ENCODE results near the gene NOX5. TPM values are rescaled to one million over a fixed set of nuclear protein-coding genes. Genes with fewer than 3 reads are reported as not detected.

NOX5 gene
- total RNA-seq, 1 donor from 2014 or later = 0.09 TPM

DNA sequence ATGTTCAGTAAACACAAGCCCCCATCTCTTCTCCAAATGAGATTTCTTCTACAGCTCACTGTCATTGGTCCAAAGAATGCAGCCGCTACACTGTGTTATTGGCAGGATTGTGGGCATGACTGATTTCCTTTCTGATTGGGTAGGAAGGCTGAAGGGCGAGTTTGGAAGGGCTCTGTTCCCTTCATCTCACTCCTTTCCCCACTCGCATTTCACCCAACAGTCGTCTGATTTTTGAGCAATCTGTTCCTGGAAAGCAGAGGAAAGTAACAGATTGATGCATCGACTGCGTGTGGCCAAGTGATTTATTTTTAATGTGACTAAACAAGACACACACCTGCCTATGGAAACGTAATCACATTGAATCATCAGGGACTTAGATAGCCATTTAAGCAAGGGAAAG is 55.5 kb downstream of the NOX5 start:
- Mint-ChIP-seq H3K4me3 (ENCODE audit: unreplicated experiment) (no peak overlapping the region), H3K36me3 (ENCODE audit: low read depth, unreplicated experiment) (peaks cover 8% of the 10 kb centered on the region), H3K4me1 (ENCODE audit: low read depth, unreplicated experiment) (no peaks in the 10 kb centered on the region), H3K9me3 (ENCODE audit: unreplicated experiment) (peaks cover 9% of the 10 kb centered on the region), H3K27ac (ENCODE audit: unreplicated experiment) (no peak overlapping the region), H3K27me3 (ENCODE audit: low read depth, unreplicated experiment) (peaks cover 28% of the 10 kb centered on the region)
- peaks cover 5% of the 10 kb centered on the region for H3K27me3 ChIP-seq (ENCODE audit: insufficient read depth, low read length)
- no peaks in the 10 kb centered on the region for H3K79me2 ChIP-seq (ENCODE audit: insufficient read depth, low read length)
- no peak overlapping the region for H3K4me3 ChIP-seq (ENCODE audit: insufficient read depth, low read depth, low read length)
- peaks cover 11% of the 10 kb centered on the region for H3K4me1 ChIP-seq (ENCODE audit: insufficient read depth, low read length)
- H4K20me1 ChIP-seq (ENCODE audit: insufficient read depth, low read length) = no peaks in the 10 kb centered on the region
- FAIRE-seq = no peak
- H3K9me3 ChIP-seq (ENCODE audit: insufficient read depth, low read depth, low read length) = no peaks in the 10 kb centered on the region
- TF ChIP-seq EZH2 (IDR thresholded peaks at IDR 0.05; ENCODE audit: insufficient read depth, low read length) = no peak
- TF ChIP-seq, protein P1, sequence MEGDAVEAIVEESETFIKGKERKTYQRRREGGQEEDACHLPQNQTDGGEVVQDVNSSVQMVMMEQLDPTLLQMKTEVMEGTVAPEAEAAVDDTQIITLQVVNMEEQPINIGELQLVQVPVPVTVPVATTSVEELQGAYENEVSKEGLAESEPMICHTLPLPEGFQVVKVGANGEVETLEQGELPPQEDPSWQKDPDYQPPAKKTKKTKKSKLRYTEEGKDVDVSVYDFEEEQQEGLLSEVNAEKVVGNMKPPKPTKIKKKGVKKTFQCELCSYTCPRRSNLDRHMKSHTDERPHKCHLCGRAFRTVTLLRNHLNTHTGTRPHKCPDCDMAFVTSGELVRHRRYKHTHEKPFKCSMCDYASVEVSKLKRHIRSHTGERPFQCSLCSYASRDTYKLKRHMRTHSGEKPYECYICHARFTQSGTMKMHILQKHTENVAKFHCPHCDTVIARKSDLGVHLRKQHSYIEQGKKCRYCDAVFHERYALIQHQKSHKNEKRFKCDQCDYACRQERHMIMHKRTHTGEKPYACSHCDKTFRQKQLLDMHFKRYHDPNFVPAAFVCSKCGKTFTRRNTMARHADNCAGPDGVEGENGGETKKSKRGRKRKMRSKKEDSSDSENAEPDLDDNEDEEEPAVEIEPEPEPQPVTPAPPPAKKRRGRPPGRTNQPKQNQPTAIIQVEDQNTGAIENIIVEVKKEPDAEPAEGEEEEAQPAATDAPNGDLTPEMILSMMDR (IDR thresholded peaks at IDR 0.05; ENCODE audit: insufficient read depth, low read depth, low read length) = no peak
- no peak overlapping the region for H2AFZ ChIP-seq (ENCODE audit: low read depth, low read length)
- H3K9ac ChIP-seq (ENCODE audit: low read length) = no peak overlapping the region
- no peak overlapping the region for H3K4me2 ChIP-seq (ENCODE audit: low read length)
- no peak overlapping the region for H3K27ac ChIP-seq (ENCODE audit: low read depth, low read length)
- DNase-seq (ENCODE audit: low read depth) = no peak
- H3K36me3 ChIP-seq (ENCODE audit: insufficient read depth, low read length) = no peaks in the 10 kb centered on the region

DNA sequence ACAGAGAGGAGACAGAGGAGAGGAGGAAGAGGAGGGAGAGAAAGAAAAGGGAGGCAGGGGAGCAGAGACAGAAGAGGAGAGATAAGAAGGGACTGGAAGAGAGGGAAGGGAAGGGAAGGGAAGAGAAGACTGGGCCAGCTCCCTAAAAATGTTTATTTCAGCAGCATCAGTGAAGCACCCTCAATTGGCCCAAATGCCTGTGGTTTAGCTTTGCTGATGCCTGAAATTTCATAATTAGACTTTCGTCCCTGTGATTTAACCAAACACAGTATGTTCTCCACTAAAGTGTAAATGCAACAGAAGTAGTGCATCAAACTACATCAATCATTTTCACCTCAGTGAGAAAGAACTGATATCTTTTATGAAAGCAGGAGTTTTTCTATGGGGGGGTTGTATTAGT is 55.9 kb downstream of the NOX5 start:
- Mint-ChIP-seq H3K27me3 (ENCODE audit: low read depth, unreplicated experiment) (peaks cover 26% of the 10 kb centered on the region), H3K27ac (ENCODE audit: unreplicated experiment) (no peak overlapping the region), H3K36me3 (ENCODE audit: low read depth, unreplicated experiment) (peaks cover 8% of the 10 kb centered on the region), H3K9me3 (ENCODE audit: unreplicated experiment) (peaks cover 9% of the 10 kb centered on the region), H3K4me3 (ENCODE audit: unreplicated experiment) (no peak overlapping the region), H3K4me1 (ENCODE audit: low read depth, unreplicated experiment) (no peaks in the 10 kb centered on the region)
- Histone ChIP-seq H3K9ac (ENCODE audit: low read length) (no peak overlapping the region), H3K27me3 (ENCODE audit: insufficient read depth, low read length) (peaks cover 5% of the 10 kb centered on the region), H3K79me2 (ENCODE audit: insufficient read depth, low read length) (no peaks in the 10 kb centered on the region), H4K20me1 (ENCODE audit: insufficient read depth, low read length) (no peaks in the 10 kb centered on the region), H3K9me3 (ENCODE audit: insufficient read depth, low read depth, low read length) (no peaks in the 10 kb centered on the region), H3K4me2 (ENCODE audit: low read length) (no peak overlapping the region), H3K27ac (ENCODE audit: low read depth, low read length) (no peak overlapping the region), H3K4me1 (ENCODE audit: insufficient read depth, low read length) (peaks cover 12% of the 10 kb centered on the region), H3K4me3 (ENCODE audit: insufficient read depth, low read depth, low read length) (no peak overlapping the region), H2AFZ (ENCODE audit: low read depth, low read length) (no peak overlapping the region), H3K36me3 (ENCODE audit: insufficient read depth, low read length) (no peaks in the 10 kb centered on the region)
- FAIRE-seq = no peak
- DNase-seq (ENCODE audit: low read depth) = no peak
- TF ChIP-seq, protein P1 (IDR thresholded peaks at IDR 0.05; ENCODE audit: insufficient read depth, low read depth, low read length) = no peak
- no peak for TF ChIP-seq EZH2 (IDR thresholded peaks at IDR 0.05; ENCODE audit: insufficient read depth, low read length)

GRCh38 chr15:69071260-69071659 is 56.8 kb downstream of the NOX5 start:
- no peaks in the 10 kb centered on the region for H3K4me1 Mint-ChIP-seq (ENCODE audit: low read depth, unreplicated experiment)
- H3K27ac ChIP-seq (ENCODE audit: low read depth, low read length) = no peak overlapping the region
- H3K27me3 ChIP-seq (ENCODE audit: insufficient read depth, low read length) = peaks cover 5% of the 10 kb centered on the region
- H3K9me3 Mint-ChIP-seq (ENCODE audit: unreplicated experiment) = peaks cover 9% of the 10 kb centered on the region
- DNase-seq (ENCODE audit: low read depth) (no peak), FAIRE-seq (no peak)
- peaks cover 19% of the 10 kb centered on the region for H3K27me3 Mint-ChIP-seq (ENCODE audit: low read depth, unreplicated experiment)
- no peaks in the 10 kb centered on the region for H4K20me1 ChIP-seq (ENCODE audit: insufficient read depth, low read length)
- no peaks in the 10 kb centered on the region for H3K9me3 ChIP-seq (ENCODE audit: insufficient read depth, low read depth, low read length)
- no peaks in the 10 kb centered on the region for H3K36me3 ChIP-seq (ENCODE audit: insufficient read depth, low read length)
- H3K79me2 ChIP-seq (ENCODE audit: insufficient read depth, low read length) = no peaks in the 10 kb centered on the region
- H3K27ac Mint-ChIP-seq (ENCODE audit: unreplicated experiment) = no peak overlapping the region
- H3K4me3 Mint-ChIP-seq (ENCODE audit: unreplicated experiment) = no peak overlapping the region
- H2AFZ ChIP-seq (ENCODE audit: low read depth, low read length) = no peak overlapping the region
- peaks cover 12% of the 10 kb centered on the region for H3K4me1 ChIP-seq (ENCODE audit: insufficient read depth, low read length)
- H3K36me3 Mint-ChIP-seq (ENCODE audit: low read depth, unreplicated experiment) = peaks cover 8% of the 10 kb centered on the region
- no peak overlapping the region for H3K9ac ChIP-seq (ENCODE audit: low read length)
- H3K4me2 ChIP-seq (ENCODE audit: low read length) = no peak overlapping the region
- TF ChIP-seq, protein P1 (IDR thresholded peaks at IDR 0.05; ENCODE audit: insufficient read depth, low read depth, low read length) = no peak
- TF ChIP-seq EZH2 (IDR thresholded peaks at IDR 0.05; ENCODE audit: insufficient read depth, low read length) = no peak
- H3K4me3 ChIP-seq (ENCODE audit: insufficient read depth, low read depth, low read length) = no peak overlapping the region
